ENCODE results near the gene FHIT.

- TF ChIP-seq POLR2A (IDR thresholded peaks at IDR 0.05) (no peak), CTCF (IDR thresholded peaks at IDR 0.05) (no peak), POLR2AphosphoS5 (IDR thresholded peaks at IDR 0.05) (no peak), EP300 (IDR thresholded peaks at IDR 0.05) (no peak)
These were observed 968.4 kb downstream of the FHIT start for GRCh38 chr3:60282866-60283265.

Measured in suprapubic skin (tissue), 4 donors.